Hippocampal formation (tissue), 2 donors: ENCODE measurements around the gene SLC9A9.

Source experiments
- DNase-seq, 2 donors: peaks; one replicate each; lab custom pipeline; 2025; lab: John Stamatoyannopoulos, UW

SLC9A9 gene

DNA sequence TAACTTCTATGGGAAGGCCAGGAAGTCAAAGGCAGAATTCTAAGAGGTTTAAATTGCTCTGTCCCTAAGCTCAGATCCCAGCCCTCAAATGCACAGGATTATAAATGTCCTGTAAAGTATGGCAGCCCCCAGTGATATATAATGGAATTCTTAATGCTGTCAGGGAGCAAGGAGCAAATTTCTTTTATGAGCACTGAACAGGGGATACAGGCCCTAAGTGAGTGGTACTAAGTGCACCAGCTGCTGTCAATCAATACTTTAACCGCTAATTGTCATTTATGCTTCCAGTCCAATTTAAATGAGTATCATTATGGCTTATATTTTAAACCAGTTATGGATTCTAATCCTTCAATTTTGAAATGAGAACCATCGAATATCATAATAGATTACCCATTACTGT is 4.7 kb downstream of the SLC9A9 start:
- DNase-seq: no peak

GRCh38 chr3:143840636-143841035 is 7.6 kb downstream of the SLC9A9 start:
- DNase-seq: no peak

DNA sequence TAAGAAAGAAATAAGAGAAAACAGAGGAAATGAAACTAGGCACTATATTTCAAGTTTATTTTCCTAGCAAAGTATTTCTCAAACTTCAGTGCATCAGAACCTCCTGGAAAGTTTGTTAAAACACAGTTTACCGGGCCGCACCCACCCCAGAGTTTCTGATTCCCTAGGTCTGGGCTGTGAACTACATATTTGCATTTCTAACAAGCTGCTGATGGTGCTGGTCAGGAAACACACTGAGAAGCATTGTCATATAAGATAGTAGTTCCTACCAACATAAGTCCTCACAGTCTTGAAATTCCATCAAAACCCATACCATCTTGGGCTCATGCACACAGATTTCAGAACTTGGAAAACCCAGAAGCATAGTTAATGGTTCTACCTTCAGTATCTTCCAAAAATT is 8.3 kb downstream of the SLC9A9 start:
- DNase-seq: no peak

DNA sequence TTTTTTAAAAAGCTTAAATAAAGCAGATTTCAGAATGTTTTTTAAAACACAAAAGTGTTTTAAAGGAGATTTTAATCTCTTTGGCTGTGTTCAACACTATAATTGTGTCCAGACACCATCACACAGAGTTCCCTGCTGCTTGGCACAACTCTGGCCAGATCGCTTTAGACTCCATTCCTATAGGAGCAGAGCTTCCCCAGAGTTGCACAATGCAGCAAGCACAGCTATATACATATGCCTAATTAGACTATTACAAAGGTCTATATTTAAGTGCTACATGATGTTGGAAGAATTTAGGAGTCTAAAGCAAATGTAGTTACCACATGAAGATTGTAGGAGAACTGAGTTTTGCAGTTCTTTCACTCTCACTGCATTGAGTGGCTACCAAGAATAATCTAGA is 11.2 kb downstream of the SLC9A9 start:
- DNase-seq: no peak

DNA sequence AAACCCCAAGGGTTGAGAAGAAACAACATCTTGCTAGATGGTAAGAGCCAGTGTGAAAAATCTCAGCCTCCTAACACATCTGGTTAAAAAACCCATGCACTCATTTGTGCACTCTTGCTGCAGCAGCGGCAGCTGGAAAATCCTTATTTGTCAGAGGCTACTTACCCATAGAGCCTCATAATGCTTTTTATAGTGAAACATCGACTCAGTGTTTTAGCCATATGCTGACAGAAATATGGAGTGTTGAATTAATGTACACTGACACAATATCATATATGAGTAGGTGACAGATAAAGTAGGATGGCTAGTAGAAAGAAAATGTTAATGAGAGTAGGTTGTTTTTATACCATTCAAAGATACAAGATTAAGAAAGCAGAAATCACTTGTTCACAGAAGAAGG is 13.0 kb downstream of the SLC9A9 start:
- DNase-seq: no peak

GRCh38 chr3:143832433-143832832 is 15.8 kb downstream of the SLC9A9 start:
- DNase-seq: no peak

DNA sequence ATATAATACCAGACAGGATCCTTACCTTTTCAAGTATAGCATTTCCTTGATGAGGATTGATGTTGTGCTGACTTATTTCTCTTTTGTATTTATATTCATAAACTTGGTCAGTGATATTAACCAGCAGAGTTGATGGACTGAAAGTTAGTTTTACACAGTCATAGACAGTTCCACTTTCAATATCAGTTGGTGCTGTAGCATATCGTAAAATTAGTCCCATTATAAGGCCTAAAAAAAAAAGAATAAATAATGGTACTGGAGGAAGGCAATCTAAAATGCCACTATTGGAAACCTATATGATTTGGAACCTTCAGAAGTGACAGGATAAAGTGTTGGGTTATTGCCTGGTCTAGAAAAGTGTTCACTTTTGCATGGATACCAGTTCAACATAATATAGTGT is 16.3 kb downstream of the SLC9A9 start:
- DNase-seq: no peak

- no peak for DNase-seq
Observed at GRCh38 chr3:143831208-143831607, 17.1 kb downstream of the SLC9A9 start.

GRCh38 chr3:143830786-143831185 is 17.5 kb downstream of the SLC9A9 start:
- DNase-seq: no peak

GRCh38 chr3:143830063-143830462 is 18.2 kb downstream of the SLC9A9 start:
- no peak for DNase-seq

DNA sequence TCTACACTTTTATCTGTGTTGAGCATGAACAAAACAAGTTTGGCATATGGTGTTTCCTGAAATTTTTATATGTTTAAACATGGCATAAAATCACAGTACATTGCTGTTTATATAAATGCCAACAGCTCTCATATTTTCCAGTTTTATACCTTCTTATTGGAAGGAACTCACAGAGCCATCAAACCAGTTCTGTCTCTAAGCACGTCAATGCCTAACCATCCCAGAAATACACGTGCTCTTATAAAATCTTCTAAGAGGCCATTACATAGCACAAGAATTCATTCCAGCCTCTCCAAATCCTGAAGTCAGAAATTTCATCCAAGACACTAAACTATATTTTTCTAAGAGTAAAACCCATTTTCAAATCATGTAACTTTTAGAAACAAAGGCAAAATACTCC is 20.8 kb downstream of the SLC9A9 start:
- no peak for DNase-seq

DNA sequence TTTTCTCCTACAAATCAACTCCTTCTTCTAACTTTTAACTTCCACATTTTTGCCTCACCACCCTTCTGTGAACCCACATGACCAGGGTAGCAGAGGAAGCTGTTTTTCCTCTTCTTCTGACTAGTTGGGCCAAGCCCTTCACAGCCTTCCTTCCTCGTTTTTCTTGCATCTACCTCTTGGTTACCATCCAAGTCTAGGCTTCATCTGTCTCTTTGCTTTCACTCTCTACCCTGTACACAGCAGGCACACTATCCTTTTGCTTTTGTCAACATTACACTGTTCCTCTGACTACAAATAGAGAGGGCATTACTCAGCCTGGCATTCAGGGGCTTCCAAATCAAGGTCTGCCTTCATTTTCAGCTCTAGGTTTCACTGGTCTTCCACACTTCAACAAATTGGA is 22.0 kb downstream of the SLC9A9 start:
- peak in 1 of 2 donors; percentile 40 for DNase-seq

DNA sequence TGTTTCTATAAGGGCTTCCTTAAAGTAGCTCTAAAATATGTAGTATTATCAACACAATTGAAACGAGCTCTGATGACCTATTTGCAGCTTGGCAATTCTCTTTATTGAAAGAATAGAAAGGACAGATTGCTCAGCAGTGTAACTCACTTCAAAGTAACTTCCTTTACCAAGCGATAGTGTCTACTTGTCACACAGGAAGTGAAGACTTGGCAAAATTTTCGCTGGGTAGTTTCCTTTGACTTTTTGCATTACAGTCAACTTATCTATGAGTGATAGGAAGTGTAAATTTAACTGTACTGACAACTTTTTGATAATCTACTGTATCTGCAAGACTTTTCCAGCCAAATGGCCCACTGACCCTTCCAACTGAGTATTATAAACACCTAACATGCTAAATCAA is 22.8 kb downstream of the SLC9A9 start:
- no peak for DNase-seq

DNA sequence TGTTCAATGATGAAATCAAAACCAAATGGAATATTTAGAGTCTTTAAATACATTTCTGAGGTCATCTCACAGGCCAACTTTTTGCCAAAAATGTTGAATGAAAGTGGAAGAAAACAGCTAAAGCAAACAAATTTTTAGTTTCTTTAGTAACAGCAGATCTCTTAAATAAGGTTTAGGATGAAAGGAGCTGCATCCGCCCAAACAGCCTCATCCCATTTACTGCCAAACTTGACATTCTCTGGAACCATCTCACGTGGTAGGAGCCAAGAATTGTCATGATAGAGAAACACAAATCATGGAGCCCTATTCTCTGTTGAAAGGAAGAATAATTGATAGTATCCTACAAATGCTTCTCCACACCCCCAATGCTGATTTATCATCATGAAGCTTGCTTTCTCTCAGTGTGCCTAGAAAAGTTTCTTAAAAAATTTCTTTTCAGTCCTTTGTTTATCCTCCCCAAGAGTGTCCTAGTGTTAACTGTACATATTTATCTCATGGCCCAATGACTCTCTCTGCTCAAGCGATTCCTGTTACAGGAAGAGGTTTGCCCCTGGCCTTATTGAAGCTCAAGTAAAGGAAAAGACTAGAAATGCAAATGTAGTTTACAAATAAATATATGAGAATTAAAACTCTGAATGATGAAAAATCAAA is 23.4 kb downstream of the SLC9A9 start:
- DNase-seq: no peak

DNA sequence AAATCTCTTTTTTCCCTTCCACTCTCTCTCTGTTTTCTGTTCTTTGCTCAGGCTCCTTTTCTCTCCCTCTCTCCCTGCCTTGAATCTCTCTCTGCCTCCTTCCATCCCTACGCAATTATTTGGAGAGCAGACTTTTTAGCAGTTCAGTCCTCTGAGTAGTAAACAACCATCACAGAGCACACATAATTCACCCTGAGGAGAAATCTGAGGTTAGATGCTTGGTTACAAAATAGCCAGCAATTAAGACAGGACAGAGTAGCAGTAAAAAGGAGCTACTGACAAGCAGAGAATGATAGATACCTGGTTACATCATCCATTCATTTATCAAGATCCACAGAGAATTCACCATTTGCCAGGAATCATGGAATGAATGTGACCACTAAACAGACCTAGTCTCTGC is 25.5 kb downstream of the SLC9A9 start:
- no peak for DNase-seq

DNA sequence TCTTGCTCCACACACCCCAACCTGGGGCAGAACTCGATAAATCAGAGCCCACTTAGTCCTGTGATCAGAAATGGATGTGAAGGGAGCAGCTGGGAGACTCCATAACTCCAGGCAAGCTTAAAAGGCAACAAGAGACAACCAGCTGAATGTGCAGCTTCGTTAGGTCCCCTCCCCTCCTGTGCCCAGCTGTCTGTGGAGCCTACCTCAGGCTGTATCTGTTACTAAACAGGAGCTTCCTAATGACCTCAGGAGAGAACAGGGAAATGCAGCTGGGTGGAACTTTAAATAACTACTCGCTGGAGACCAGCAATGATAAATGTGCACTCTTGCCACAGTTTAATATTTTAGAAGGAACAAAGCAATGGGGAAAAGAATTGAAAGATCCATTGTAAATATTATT is 25.9 kb downstream of the SLC9A9 start:
- DNase-seq: no peak

- DNase-seq: no peak
Observed at GRCh38 chr3:143821862-143822261, 26.4 kb downstream of the SLC9A9 start.

GRCh38 chr3:143820466-143821221 is 27.6 kb downstream of the SLC9A9 start:
- no peak for DNase-seq

- no peak for DNase-seq
Observed at GRCh38 chr3:143819890-143820289, 28.4 kb downstream of the SLC9A9 start.

- no peak for DNase-seq
Observed at GRCh38 chr3:143814443-143814889, 33.8 kb downstream of the SLC9A9 start.

- DNase-seq: no peak
Observed at GRCh38 chr3:143812481-143812880, 35.8 kb downstream of the SLC9A9 start.

DNA sequence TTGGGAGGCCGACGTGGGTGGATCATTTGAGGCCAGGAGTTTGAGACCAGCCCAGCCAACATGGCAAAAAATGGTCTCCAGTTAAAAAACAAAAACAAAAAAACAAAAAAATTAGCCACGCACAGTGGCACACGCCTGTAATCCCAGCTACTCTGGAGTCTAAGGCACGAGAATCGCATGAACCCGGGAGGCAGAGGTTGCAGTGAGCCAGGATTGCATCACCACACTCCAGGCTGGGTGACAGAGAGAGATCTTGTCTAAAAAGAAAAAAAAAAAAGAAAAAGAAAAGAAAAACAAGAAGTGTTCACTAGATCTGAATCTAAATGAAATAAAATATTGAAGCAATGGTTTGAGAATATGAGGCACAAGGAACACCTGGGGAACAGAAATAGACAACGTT is 36.7 kb downstream of the SLC9A9 start:
- no peak for DNase-seq

- DNase-seq: no peak
Observed at GRCh38 chr3:143810953-143811265, 37.4 kb downstream of the SLC9A9 start.
